ENCODE data around the gene VSTM2B.

GRCh38 chr19:29547361-29547960 lies 21.7 kb downstream of the VSTM2B start:
- TF ChIP-seq POLR2A (IDR thresholded peaks at IDR 0.05) = no peak
- TF ChIP-seq, protein P1, sequence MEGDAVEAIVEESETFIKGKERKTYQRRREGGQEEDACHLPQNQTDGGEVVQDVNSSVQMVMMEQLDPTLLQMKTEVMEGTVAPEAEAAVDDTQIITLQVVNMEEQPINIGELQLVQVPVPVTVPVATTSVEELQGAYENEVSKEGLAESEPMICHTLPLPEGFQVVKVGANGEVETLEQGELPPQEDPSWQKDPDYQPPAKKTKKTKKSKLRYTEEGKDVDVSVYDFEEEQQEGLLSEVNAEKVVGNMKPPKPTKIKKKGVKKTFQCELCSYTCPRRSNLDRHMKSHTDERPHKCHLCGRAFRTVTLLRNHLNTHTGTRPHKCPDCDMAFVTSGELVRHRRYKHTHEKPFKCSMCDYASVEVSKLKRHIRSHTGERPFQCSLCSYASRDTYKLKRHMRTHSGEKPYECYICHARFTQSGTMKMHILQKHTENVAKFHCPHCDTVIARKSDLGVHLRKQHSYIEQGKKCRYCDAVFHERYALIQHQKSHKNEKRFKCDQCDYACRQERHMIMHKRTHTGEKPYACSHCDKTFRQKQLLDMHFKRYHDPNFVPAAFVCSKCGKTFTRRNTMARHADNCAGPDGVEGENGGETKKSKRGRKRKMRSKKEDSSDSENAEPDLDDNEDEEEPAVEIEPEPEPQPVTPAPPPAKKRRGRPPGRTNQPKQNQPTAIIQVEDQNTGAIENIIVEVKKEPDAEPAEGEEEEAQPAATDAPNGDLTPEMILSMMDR (IDR thresholded peaks at IDR 0.05) = no peak

Data from heart left ventricle (tissue), 13 donors.